ENCODE results near the gene ZNF22. TPM values are rescaled to one million over a fixed set of nuclear protein-coding genes. Genes with fewer than 3 reads are reported as not detected.

The ZNF22 gene
- total and polyA plus RNA-seq, 2 of the 8 experiments (the other 6 are each of a cell fraction or from before 2014, with no cell fraction given) = 18.2 to 45.2 TPM

DNA sequence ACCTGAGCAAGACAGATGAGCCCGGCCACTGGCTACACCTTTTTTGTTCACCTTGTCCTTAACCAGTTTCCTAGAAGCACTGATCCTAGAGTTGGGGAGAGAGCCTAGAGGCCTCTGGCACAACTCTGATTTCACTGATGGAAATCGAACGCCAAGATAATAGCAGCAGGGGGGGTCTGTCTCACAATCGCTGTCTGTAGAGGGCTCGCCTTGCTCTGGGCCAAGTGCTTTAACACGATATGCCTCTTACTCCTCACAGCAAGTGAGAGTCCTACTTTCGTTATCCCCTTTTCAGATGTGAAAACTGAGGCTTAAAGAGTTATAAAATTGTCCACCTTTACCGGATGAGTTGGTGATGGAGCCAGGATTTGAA is 40.6 kb upstream of the ZNF22 start (continued):
- TF ChIP-seq, protein P1, sequence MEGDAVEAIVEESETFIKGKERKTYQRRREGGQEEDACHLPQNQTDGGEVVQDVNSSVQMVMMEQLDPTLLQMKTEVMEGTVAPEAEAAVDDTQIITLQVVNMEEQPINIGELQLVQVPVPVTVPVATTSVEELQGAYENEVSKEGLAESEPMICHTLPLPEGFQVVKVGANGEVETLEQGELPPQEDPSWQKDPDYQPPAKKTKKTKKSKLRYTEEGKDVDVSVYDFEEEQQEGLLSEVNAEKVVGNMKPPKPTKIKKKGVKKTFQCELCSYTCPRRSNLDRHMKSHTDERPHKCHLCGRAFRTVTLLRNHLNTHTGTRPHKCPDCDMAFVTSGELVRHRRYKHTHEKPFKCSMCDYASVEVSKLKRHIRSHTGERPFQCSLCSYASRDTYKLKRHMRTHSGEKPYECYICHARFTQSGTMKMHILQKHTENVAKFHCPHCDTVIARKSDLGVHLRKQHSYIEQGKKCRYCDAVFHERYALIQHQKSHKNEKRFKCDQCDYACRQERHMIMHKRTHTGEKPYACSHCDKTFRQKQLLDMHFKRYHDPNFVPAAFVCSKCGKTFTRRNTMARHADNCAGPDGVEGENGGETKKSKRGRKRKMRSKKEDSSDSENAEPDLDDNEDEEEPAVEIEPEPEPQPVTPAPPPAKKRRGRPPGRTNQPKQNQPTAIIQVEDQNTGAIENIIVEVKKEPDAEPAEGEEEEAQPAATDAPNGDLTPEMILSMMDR (IDR thresholded peaks at IDR 0.05; ENCODE audit: control extremely low read depth in 1 of 3, insufficient read depth in 1 of 3, low read depth in 1 of 3, low read length in 3 of 3) = no peak
- TF ChIP-seq EP300 (IDR thresholded peaks at IDR 0.05; ENCODE audit: borderline replicate concordance in 1 of 2, low read depth in 2 of 2, low read length in 2 of 2) (no peak), CREB1 (IDR thresholded peaks at IDR 0.05) (no peak)
